NCI-H128 (cell line): ENCODE measurements around the gene URM1.

Experiments
- DNase-seq: peaks from one replicate; lab custom pipeline; 2025; ENCODE audit not compliant: unreplicated experiment; lab: John Stamatoyannopoulos, UW

Gene URM1

GRCh38 chr9:128424268-128424780 lies 53.1 kb downstream of the URM1 start:
- DNase-seq, result no peak

DNA sequence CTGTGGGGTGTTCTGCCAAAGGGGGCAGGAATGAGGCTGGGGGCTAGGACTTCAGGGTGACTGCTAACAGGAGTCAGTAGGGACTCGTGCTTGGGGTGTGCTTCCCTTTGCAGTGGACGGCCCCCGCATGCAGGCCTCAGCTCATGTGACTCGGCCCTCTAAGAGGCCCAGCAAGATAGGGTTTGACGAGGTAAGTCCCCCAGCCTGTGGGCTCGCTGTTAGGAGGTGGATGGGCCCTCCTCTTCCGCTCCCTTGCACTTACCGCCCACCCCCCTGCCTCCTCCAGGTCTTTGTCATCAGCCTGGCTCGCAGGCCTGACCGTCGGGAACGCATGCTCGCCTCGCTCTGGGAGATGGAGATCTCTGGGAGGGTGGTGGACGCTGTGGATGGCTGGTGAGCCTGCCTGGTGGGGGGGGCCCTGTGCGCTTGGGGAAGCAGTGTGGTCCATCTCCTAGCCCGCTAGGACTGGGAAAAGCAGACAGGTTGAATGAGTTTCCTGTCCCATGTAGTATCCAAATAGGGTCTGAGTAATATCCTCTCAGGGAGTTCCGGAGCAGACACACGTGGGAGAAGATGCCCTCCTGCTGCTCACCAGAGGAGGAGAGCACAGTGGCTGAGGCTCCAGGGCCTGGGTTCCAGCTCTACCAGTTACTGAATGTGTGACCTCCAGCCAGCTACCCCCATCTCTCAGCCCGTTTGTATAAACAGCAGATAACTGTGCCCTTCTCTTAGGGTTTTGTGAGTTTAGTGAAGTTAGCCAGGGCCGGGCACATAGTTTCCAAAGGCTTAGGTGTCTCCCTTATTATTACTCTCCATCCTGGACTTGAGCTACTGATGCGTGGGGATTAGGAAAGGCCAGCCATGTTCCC lies 57.7 kb downstream of the URM1 start:
- no peak for DNase-seq

DNA sequence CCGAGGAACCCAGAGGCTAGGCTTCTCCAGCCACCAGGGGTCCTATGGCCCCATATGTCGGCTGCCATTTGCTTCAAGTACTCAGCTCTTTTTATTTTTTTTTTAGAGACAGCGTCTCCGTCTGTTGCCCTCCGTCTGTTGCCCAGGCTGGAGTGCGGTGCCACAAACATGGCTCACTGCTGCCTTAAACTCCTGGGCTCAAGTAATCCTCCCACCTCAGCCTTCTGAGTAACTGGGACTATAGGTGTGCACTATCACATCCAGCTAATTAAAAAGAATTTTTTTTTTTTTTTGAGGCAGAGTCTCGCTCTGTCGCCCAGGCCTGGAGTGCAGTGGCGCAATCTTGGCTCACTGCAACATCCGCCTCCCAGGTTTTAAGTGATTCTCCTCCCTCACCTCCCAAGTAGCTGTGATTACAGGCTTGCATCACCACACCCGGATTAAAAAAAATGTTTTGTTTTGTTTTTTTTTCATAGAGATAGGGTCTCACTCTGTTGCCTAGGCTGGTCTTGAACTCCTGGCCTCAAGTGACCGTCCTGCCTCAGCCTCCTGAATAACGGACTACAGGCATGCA lies 58.4 kb downstream of the URM1 start:
- DNase-seq, result no peak

DNA sequence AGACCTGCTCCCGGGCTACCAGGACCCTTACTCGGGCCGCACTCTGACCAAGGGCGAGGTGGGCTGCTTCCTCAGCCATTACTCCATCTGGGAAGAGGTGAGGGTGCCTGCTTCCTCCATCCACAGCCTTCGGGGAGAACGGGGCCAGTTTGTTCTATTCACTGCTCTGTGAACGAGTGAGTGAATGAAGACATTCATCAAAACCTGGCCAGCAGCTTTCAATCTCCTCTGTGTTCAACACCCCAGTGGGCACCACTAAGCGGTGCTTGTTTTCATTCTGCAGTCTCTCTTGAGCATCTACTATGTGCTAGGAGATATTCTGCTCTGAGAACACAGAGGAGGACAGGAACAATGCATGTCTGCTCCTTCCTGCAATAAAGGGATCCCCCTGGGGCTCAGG lies 60.0 kb downstream of the URM1 start:
- no peak for DNase-seq

DNA sequence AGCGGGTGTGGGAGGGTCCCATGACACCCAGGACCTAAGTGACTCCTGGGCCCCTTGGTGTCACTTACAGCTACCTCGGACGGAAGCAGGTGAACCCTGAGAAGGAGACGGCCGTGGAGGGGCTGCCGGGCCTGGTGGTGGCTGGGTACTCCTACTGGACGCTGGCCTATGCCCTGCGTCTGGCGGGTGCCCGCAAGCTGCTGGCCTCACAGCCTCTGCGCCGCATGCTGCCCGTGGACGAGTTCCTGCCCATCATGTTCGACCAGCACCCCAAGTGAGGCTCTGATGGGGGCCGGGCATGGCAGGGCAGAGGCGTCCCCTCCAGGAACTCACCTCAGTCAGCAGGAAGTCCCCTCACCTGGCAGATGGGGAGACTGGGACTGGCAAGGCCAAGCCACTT lies 63.2 kb downstream of the URM1 start:
- DNase-seq, result no peak

DNA sequence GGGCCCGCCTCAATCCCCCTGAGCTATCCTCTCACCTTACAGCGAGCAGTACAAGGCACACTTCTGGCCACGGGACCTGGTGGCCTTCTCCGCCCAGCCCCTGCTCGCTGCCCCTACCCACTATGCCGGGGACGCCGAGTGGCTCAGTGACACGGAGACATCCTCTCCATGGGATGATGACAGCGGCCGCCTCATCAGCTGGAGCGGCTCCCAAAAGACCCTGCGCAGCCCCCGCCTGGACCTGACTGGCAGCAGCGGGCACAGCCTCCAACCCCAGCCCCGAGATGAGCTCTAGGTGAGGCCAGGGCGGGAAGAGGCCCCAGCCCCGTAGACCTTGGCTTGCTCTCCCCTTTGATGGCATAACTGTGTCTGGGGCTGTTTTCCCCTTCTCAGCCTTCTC lies 64.4 kb downstream of the URM1 start:
- no peak for DNase-seq

- peak; percentile 75 for DNase-seq
These were observed 67.4 kb downstream of the URM1 start for GRCh38 chr9:128438343-128439109.

DNA sequence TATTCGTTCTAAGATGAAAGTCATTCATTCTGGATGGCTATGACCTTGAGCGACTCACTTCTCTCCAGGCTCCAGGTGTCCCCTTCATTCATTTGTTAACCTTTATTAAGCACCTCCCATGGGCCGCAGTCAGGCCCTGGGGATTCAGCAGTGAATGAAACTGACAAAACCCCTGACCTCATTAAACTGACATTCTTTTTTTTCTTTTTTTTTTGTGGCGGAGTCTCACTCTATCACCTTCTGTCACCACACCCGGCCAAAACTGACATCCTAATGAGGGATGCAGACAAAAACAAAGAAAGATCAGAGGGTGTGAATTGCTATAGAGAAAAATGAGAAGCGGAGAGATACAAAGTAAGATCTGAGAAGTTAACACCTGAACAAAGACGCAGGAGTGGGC lies 68.1 kb downstream of the URM1 start:
- no peak for DNase-seq
